HepG2 (cell line): ENCODE results near the gene TTLL10. TPM values are rescaled to one million over a fixed set of nuclear protein-coding genes. Genes with fewer than 3 reads are reported as not detected.

Experiments
- ATAC-seq: fragments of 200-7000 bp; cut with Tn5 transposase; 3 replicates; pipeline ENCODE4 v1.9.1; 2020; ENCODE audit warnings: mild to moderate bottlenecking, moderate library complexity
- BruUV-seq: library from RNA; stranded (reverse); fragments of 400-500 nt; replicated peaks from 2 replicates; lab custom pipeline; 2021; lab: Mats Ljungman, UMichigan
- CTCF ChIA-PET: fragments of 300-600 bp; formaldehyde crosslinking; extraction: SDS; loops from one replicate; lab custom pipeline; 2021; ENCODE audit warnings: low total read pairs, inconsistent platforms, low intra/inter-chr PET ratio; lab: Yijun Ruan, JAX
- POLR2A ChIA-PET: fragments of 350-600 bp; sonication (Branson Sonifier 250); formaldehyde crosslinking; loops from one replicate; lab custom pipeline; 2020; ENCODE audit warnings: antibody characterized with exemption, inconsistent platforms; lab: Yijun Ruan, JAX
- DNase-seq: peaks from one replicate; pipeline ENCODE4 v3.0.0-alpha.2; 2015; ENCODE audit warnings: low spot score
- FAIRE-seq: peaks from 3 replicates; lab custom pipeline; 2011; peaks lifted over from hg19 to GRCh38; lab: Jason Lieb, UNC
- H2AFZ ChIP-seq: one replicate; pipeline ENCODE4 v1.6.1; 2011; ENCODE audit warnings: low read length, inconsistent platforms
- H3K27ac ChIP-seq: fragments of 300-600 bp; 3 replicates; pipeline ENCODE4 v1.8.0; 2011; ENCODE audit warnings: mixed run types, mild to moderate bottlenecking, mixed read lengths, low read length, inconsistent platforms; ENCODE audit not compliant: insufficient read depth; ENCODE audit errors: extremely low read length
- H3K27me3 ChIP-seq, 2 experiments: fragments of 200-600 bp in 1 of 2; 2 replicates in 1 of 2; 3 replicates in 1 of 2; pipeline versions ENCODE4 v1.6.0 to v1.8.0; 2011; ENCODE audit warnings: low read length in 2 of 2, mild to moderate bottlenecking in 2 of 2, moderate library complexity in 2 of 2, inconsistent platforms in 1 of 2; ENCODE audit not compliant: insufficient read depth in 2 of 2, control insufficient read depth in 1 of 2
- H3K36me3 ChIP-seq, 2 experiments: fragments of 200-600 bp in 1 of 2; replicated peaks in 1 of 2; 2 replicates in 1 of 2; 3 replicates in 1 of 2; pipeline versions ENCODE4 v1.5.1 to v1.8.0; 2011; ENCODE audit warnings: low read length in 2 of 2, inconsistent platforms in 1 of 2; ENCODE audit not compliant: insufficient read depth in 2 of 2, control insufficient read depth in 1 of 2
- H3K4me1 ChIP-seq: 2 replicates; pipeline ENCODE4 v1.5.1; 2012; ENCODE audit warnings: low read length, inconsistent platforms; ENCODE audit not compliant: insufficient read depth
- H3K4me2 ChIP-seq: 2 replicates; pipeline ENCODE4 v1.6.0; 2011; ENCODE audit warnings: low read depth, low read length, inconsistent platforms
- H3K4me3 ChIP-seq, 3 experiments: fragments of 200-600 bp in 1 of 3; sonication (generic), shearing (Covaris generic) in 1 of 3; replicated peaks in 1 of 3; 2 replicates each; pipeline ENCODE4 v1.5.1; 2011 to 2016; ENCODE audit warnings: low read length in 3 of 3, inconsistent platforms in 2 of 3, low read depth in 2 of 3, mild to moderate bottlenecking in 2 of 3, control low read depth in 1 of 3, mixed read lengths in 1 of 3; ENCODE audit not compliant: insufficient read depth in 1 of 3
- H3K79me2 ChIP-seq: one replicate; pipeline ENCODE4 v1.6.1; 2011; ENCODE audit warnings: low read length, inconsistent platforms; ENCODE audit not compliant: insufficient read depth
- H3K9ac ChIP-seq: 2 replicates; pipeline ENCODE4 v1.6.0; 2011; ENCODE audit warnings: mild to moderate bottlenecking, low read depth, low read length, inconsistent platforms; ENCODE audit not compliant: insufficient read depth
- H3K9me3 ChIP-seq: 2 replicates; pipeline ENCODE4 v1.5.1; 2012; ENCODE audit warnings: mild to moderate bottlenecking, low read length
- H4K20me1 ChIP-seq: 2 replicates; pipeline ENCODE4 v1.6.0; 2011; ENCODE audit warnings: inconsistent platforms, mild to moderate bottlenecking, low read length, moderate library complexity; ENCODE audit not compliant: insufficient read depth
- AGO1 ChIP-seq: fragments of 200-400 bp; formaldehyde crosslinking; IDR thresholded peaks from 2 replicates; pipeline ENCODE4 v1.6.1; 2017; ENCODE audit warnings: mild to moderate bottlenecking, low read depth, low read length, moderate library complexity; ENCODE audit not compliant: poor library complexity, severe bottlenecking
- DR1 ChIP-seq: sonication (generic); formaldehyde crosslinking; IDR thresholded peaks from 2 replicates; pipeline ENCODE4 v1.8.0; 2021; ENCODE audit warnings: mild to moderate bottlenecking, missing genetic modification reagents, inconsistent platforms
- ESRRA ChIP-seq: sonication (generic); formaldehyde crosslinking; IDR thresholded peaks from 2 replicates; pipeline ENCODE4 v1.5.1; 2020; ENCODE audit warnings: mild to moderate bottlenecking, low read depth, missing genetic modification reagents
- GABPA ChIP-seq, 2 experiments: IDR thresholded peaks; 2 replicates each; pipeline ENCODE4 v1.6.1; 2011 to 2016; ENCODE audit warnings: low read depth in 2 of 2, low read length in 1 of 2, missing biosample characterization in 1 of 2, missing genetic modification characterization in 1 of 2
- ISL2 ChIP-seq: sonication (generic); formaldehyde crosslinking; IDR thresholded peaks from 2 replicates; pipeline ENCODE4 v1.5.0; 2020; ENCODE audit warnings: missing genetic modification reagents
- LBX2 ChIP-seq: sonication (generic); formaldehyde crosslinking; IDR thresholded peaks from 2 replicates; pipeline ENCODE4 v1.5.0; 2020; ENCODE audit warnings: missing genetic modification reagents, mild to moderate bottlenecking, borderline replicate concordance
- MEIS2 ChIP-seq: sonication (generic); formaldehyde crosslinking; IDR thresholded peaks from 2 replicates; pipeline ENCODE4 v1.9.0; 2021; ENCODE audit warnings: mild to moderate bottlenecking, missing genetic modification reagents
- NFRKB ChIP-seq: fragments of 450-650 bp; IDR thresholded peaks from 2 replicates; pipeline ENCODE4 v1.6.1; 2017
- PPARG ChIP-seq: conservative IDR thresholded peaks from 2 replicates; pipeline ENCODE4 v1.6.1; 2016; ENCODE audit warnings: missing biosample characterization, missing genetic modification reagents
- RBFOX2 ChIP-seq: fragments of 200-400 bp; formaldehyde crosslinking; IDR thresholded peaks from 2 replicates; pipeline ENCODE4 v1.6.1; 2017; ENCODE audit warnings: low read depth, mild to moderate bottlenecking, low read length
- STAG1 ChIP-seq: sonication (generic); formaldehyde crosslinking; IDR thresholded peaks from 2 replicates; pipeline ENCODE4 v1.4.0; 2020; ENCODE audit warnings: missing genetic modification reagents
- TEAD2 ChIP-seq: sonication (generic); formaldehyde crosslinking; IDR thresholded peaks from 2 replicates; pipeline ENCODE4 v1.9.0; 2021; ENCODE audit warnings: missing genetic modification reagents
- ZBTB38 ChIP-seq: sonication (generic); formaldehyde crosslinking; IDR thresholded peaks from 2 replicates; pipeline ENCODE4 v1.5.1; 2020; ENCODE audit warnings: mild to moderate bottlenecking, missing genetic modification reagents
- ZMYM2 ChIP-seq: sonication (generic); formaldehyde crosslinking; IDR thresholded peaks from 2 replicates; pipeline ENCODE4 v1.8.0; 2022; ENCODE audit warnings: mild to moderate bottlenecking, missing genetic modification reagents
- ZNF224 ChIP-seq: sonication (generic); formaldehyde crosslinking; IDR thresholded peaks from 2 replicates; pipeline ENCODE4 v1.5.0; 2020; ENCODE audit warnings: mild to moderate bottlenecking, missing genetic modification reagents
- ZSCAN12 ChIP-seq: sonication (generic); formaldehyde crosslinking; IDR thresholded peaks from 2 replicates; pipeline ENCODE4 v1.9.0; 2021; ENCODE audit warnings: mild to moderate bottlenecking, missing genetic modification reagents
- ZSCAN21 ChIP-seq: sonication (generic); formaldehyde crosslinking; IDR thresholded peaks from 2 replicates; pipeline ENCODE4 v1.8.0; 2022; ENCODE audit warnings: mild to moderate bottlenecking, missing genetic modification reagents, moderate library complexity, borderline replicate concordance
- WGBS: methylation state at CpG from one replicate; pipeline ENCODE4 v1.1.6; 2017; ENCODE audit warnings: low lambda C conversion rate; 5-methylcytosine and 5-hydroxymethylcytosine counted together
- in situ Hi-C: cut with HindIII; loops from 2 replicates; pipeline ENCODE4 v1.10.0; 2017; ENCODE audit warnings: low pct_unique_long_range_greater_than_20kb; ENCODE audit not compliant: extremely low pct_ligation_motif_present
- intact Hi-C: fragments of 100-400 bp; cut with micrococcal nuclease; formaldehyde crosslinking; loops from one replicate; pipeline ENCODE4 v1.10.0; 2022; ENCODE audit not compliant: unreplicated experiment
- polyA plus RNA-seq, 8 experiments: library from polyadenylated mRNA; depleted of rRNA in 3 of 8; stranded (reverse) in 7 of 8; unstranded in 1 of 8; fragments of >200 nt; fragmentation: Illumina TruSeq in 4 of 8; extraction: Trizol in 4 of 8; gene quantifications; 2 replicates each; pipeline versions ENCODE4 v1.2.1 to v1.2.3, GENCODE V29; 2011 to 2016; ENCODE audit warnings: low read depth in 4 of 8, missing spikeins in 1 of 8, mixed read lengths in 1 of 8; ENCODE audit not compliant: insufficient read depth in 1 of 8
- total RNA-seq, 5 experiments: library from RNA; depleted of rRNA; stranded (reverse); fragments of >200 nt; fragmentation: Illumina TruSeq; extraction: Trizol; gene quantifications; 2 replicates each; pipeline ENCODE4 v1.2.3, GENCODE V29; 2016; ENCODE audit warnings: low read depth in 1 of 5
- TF ChIP-seq, protein P1 (sequence below): sonication (generic); formaldehyde crosslinking; IDR thresholded peaks from 2 replicates; pipeline ENCODE4 v1.5.0; 2020; ENCODE audit warnings: mild to moderate bottlenecking, missing genetic modification reagents, borderline replicate concordance
- TF ChIP-seq, protein P2 (sequence below): sonication (generic); formaldehyde crosslinking; IDR thresholded peaks from 2 replicates; pipeline ENCODE4 v1.4.0; 2020; ENCODE audit warnings: missing genetic modification reagents

Gene TTLL10
- total and polyA plus RNA-seq, 2 of the 13 experiments (the other 11 are each of a cell fraction or from before 2014, with no cell fraction given), result not detected

DNA sequence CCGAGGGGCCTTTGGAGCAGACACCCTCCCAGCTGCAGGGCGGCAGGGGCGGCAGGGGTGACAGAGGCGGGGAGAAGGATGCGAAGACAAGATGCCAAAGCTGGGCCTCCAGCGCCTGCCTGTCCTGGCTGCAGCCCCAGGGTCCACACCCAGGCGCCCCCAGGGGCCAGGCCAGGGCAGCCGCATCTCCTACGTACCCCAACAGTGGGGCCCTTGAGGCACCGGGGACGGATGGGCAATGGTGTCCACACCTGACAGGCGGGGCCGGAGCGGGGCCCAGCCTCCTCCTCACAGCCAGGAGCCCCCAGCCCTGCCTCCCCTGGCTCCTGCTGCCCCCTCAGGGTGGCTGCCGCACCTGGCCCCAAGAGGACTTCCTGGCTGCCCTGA, 65.5 kb downstream of the TTLL10 start (continued):
- TF ChIP-seq, protein P1, sequence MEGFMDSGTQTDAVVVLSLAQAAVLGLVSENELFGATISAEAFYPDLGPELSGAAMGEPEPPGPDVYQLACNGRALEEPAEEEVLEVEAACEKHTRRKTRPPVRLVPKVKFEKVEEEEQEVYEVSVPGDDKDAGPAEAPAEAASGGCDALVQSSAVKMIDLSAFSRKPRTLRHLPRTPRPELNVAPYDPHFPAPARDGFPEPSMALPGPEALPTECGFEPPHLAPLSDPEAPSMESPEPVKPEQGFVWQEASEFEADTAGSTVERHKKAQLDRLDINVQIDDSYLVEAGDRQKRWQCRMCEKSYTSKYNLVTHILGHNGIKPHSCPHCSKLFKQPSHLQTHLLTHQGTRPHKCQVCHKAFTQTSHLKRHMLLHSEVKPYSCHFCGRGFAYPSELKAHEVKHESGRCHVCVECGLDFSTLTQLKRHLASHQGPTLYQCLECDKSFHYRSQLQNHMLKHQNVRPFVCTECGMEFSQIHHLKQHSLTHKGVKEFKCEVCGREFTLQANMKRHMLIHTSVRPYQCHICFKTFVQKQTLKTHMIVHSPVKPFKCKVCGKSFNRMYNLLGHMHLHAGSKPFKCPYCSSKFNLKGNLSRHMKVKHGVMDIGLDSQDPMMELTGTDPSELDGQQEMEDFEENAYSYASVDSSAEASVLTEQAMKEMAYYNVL (CRISPR knock-in tag), result 0 out of 2 replicates have a peak, but pooled peaks have one; percentile 13
- no peak for TF ChIP-seq AGO1
- TF ChIP-seq ZNF224 (CRISPR knock-in tag), result 0 out of 2 replicates have a peak, but pooled peaks have one; percentile 5
- no peak for TF ChIP-seq ZBTB38 (CRISPR knock-in tag)
- no peak for TF ChIP-seq NFRKB
- TF ChIP-seq, all 625 proteins: peak for 7

DNA sequence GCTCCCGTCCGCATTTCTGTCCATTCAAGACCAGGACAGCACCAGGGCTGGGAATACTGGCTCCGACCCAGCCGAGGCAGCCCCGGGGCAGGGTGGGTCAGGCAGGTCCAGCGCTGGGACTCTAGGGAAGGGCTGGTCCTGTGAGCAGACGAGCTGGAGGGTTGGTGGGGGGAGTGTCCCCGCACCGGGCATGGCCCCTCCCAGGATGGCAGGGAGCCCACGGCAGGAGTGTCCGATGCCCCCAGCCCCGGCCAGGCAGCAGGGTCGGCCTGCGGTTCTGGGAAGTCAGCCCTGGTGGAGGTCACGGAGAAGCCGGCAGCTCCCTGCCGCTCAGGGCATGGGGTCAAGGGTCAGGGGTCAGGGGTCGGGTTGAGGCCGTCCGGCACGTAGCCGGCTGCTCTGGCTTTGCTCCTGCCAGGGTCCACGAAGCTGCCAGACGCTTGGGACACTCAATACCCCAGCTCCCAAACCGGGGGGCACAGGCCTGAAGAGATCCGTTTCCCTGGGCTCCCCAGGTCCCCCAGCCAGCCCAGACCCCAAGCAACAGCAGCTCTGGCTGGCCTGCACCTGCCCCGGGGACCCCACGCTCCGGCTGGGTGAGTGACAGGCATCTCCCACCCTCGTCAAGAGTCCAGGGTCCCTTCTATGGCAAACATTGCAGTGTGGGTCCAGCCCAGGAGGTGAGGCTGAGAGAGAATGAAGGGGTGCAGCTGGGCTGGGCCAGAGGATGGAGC, 66.1 kb downstream of the TTLL10 start:
- peak overlapping the region; percentile 53 for H3K27ac ChIP-seq
- peak overlapping the region; percentile 55 for H3K9ac ChIP-seq
- intact Hi-C loops, result loop anchor here (10.0 kb wide), 2 partner anchors 65 to 235 kb away; partner anchors contain the start of genes HES4 and TTLL10
- BruUV-seq, result no TSS peak
- no peaks in the 10 kb centered on the region for H3K9me3 ChIP-seq
- ChIA-PET POLR2A (interaction anchor here (0.8 to 2.7 kb wide), 8 partner anchors 9 to 221 kb away, joined by 3 to 26 read pairs (median 4); partner anchors contain the start of gene UBE2J2), CTCF (no interaction called here)
- FAIRE-seq (no peak), ATAC-seq (peak; percentile 4), DNase-seq (peak; percentile 28)
- H3K27me3 ChIP-seq, result no peaks in the 10 kb centered on the region; a peak in 1 of 5 replicates
- no peaks in the 10 kb centered on the region for H4K20me1 ChIP-seq
- WGBS, result no CpG with 5 or more reads among the region's 30 CpGs
- no peaks in the 10 kb centered on the region for H3K36me3 ChIP-seq
- peak overlapping the region; percentile 39 to 80 (median 55) for H3K4me3 ChIP-seq
- peaks cover 71% of the 10 kb centered on the region for H3K4me1 ChIP-seq
- in situ Hi-C loops, result no loop called here
- no peak overlapping the region for H2AFZ ChIP-seq
- H3K79me2 ChIP-seq, result no peaks in the 10 kb centered on the region
- peak overlapping the region; percentile 87 for H3K4me2 ChIP-seq
- TF ChIP-seq, protein P2, sequence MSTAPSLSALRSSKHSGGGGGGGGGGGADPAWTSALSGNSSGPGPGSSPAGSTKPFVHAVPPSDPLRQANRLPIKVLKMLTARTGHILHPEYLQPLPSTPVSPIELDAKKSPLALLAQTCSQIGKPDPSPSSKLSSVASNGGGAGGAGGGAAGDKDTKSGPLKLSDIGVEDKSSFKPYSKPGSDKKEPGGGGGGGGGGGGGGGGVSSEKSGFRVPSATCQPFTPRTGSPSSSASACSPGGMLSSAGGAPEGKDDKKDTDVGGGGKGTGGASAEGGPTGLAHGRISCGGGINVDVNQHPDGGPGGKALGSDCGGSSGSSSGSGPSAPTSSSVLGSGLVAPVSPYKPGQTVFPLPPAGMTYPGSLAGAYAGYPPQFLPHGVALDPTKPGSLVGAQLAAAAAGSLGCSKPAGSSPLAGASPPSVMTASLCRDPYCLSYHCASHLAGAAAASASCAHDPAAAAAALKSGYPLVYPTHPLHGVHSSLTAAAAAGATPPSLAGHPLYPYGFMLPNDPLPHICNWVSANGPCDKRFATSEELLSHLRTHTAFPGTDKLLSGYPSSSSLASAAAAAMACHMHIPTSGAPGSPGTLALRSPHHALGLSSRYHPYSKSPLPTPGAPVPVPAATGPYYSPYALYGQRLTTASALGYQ, result peak; percentile 61; the same call in 1 of the 2 replicates
- TF ChIP-seq ESRRA (CRISPR knock-in tag), result peak; percentile 78
- TF ChIP-seq ZSCAN12, result no peak
- TF ChIP-seq RBFOX2, result peak; percentile 66; the same call in 1 of the 2 replicates
- 0 out of 2 replicates have a peak, but pooled peaks have one; percentile 34 for TF ChIP-seq ISL2
- no peak for TF ChIP-seq STAG1 (CRISPR knock-in tag)
- TF ChIP-seq ZMYM2 (CRISPR knock-in tag), result 0 out of 2 replicates have a peak, but pooled peaks have one; percentile 15
- no peak for TF ChIP-seq LBX2
- TF ChIP-seq MEIS2 (CRISPR knock-in tag), result peak; percentile 89
- no peak for TF ChIP-seq DR1 (CRISPR knock-in tag)
- no peak for TF ChIP-seq TEAD2
- TF ChIP-seq ZSCAN21 (CRISPR knock-in tag), result no peak
- no peak for TF ChIP-seq GABPA (IDR thresholded peaks at IDR 0.05; ENCODE audit: low read depth, low read length)
- peak; percentile 32; the same call in 1 of the 2 replicates for TF ChIP-seq GABPA (CRISPR knock-in tag; IDR thresholded peaks at IDR 0.05; ENCODE audit: low read depth)
- no peak for TF ChIP-seq PPARG (CRISPR knock-in tag)
